ENCODE data around the gene EIF4E1B.

The EIF4E1B gene

GRCh38 chr5:176660530-176660859 lies 30.0 kb downstream of the EIF4E1B start:
- no peak for DNase-seq (ENCODE audit: low read depth)
- Histone ChIP-seq H3K36me3 (ENCODE audit: control insufficient read depth, insufficient read depth, low read length, severe bottlenecking) (peaks cover 16% of the 10 kb centered on the region), H3K27me3 (replicated peaks; ENCODE audit: control insufficient read depth, insufficient read depth, low read length) (peaks cover 28% of the 10 kb centered on the region), H3K9ac (ENCODE audit: low read length) (no peak overlapping the region), H3K4me3 (ENCODE audit: low read length) (no peak overlapping the region), H3K4me1 (ENCODE audit: control insufficient read depth, insufficient read depth, low read length) (peaks cover 26% of the 10 kb centered on the region), H3K9me3 (ENCODE audit: control insufficient read depth, low read length) (no peaks in the 10 kb centered on the region)

- Histone ChIP-seq H3K4me3 (ENCODE audit: low read length) (no peak overlapping the region), H3K4me1 (ENCODE audit: control insufficient read depth, insufficient read depth, low read length) (peaks cover 26% of the 10 kb centered on the region), H3K36me3 (ENCODE audit: control insufficient read depth, insufficient read depth, low read length, severe bottlenecking) (peaks cover 11% of the 10 kb centered on the region), H3K27me3 (replicated peaks; ENCODE audit: control insufficient read depth, insufficient read depth, low read length) (peaks cover 33% of the 10 kb centered on the region), H3K9ac (ENCODE audit: low read length) (no peak overlapping the region), H3K9me3 (ENCODE audit: control insufficient read depth, low read length) (no peaks in the 10 kb centered on the region)
- DNase-seq (ENCODE audit: low read depth): peak; percentile 89
These were observed 30.6 kb downstream of the EIF4E1B start for GRCh38 chr5:176660860-176661641.

GRCh38 chr5:176661676-176662075 lies 31.2 kb downstream of the EIF4E1B start:
- peaks cover 10% of the 10 kb centered on the region for H3K36me3 ChIP-seq (ENCODE audit: control insufficient read depth, insufficient read depth, low read length, severe bottlenecking)
- peaks cover 34% of the 10 kb centered on the region for H3K27me3 ChIP-seq (replicated peaks; ENCODE audit: control insufficient read depth, insufficient read depth, low read length)
- peaks cover 26% of the 10 kb centered on the region for H3K4me1 ChIP-seq (ENCODE audit: control insufficient read depth, insufficient read depth, low read length)

GRCh38 chr5:176662371-176663333 lies 32.2 kb downstream of the EIF4E1B start:
- Histone ChIP-seq H3K9me3 (ENCODE audit: control insufficient read depth, low read length) (peaks cover 3% of the 10 kb centered on the region), H3K4me1 (ENCODE audit: control insufficient read depth, insufficient read depth, low read length) (peaks cover 26% of the 10 kb centered on the region), H3K27me3 (replicated peaks; ENCODE audit: control insufficient read depth, insufficient read depth, low read length) (peaks cover 37% of the 10 kb centered on the region), H3K4me3 (ENCODE audit: low read length) (no peak overlapping the region), H3K36me3 (ENCODE audit: control insufficient read depth, insufficient read depth, low read length, severe bottlenecking) (peaks cover under 1% of the 10 kb centered on the region), H3K9ac (ENCODE audit: low read length) (no peak overlapping the region)
- DNase-seq (ENCODE audit: low read depth): no peak

More at GRCh38 chr5:176661676-176662075, 31.2 kb downstream of the EIF4E1B start:
- H3K4me3 ChIP-seq (ENCODE audit: low read length): no peak overlapping the region
- DNase-seq (ENCODE audit: low read depth): no peak
- H3K9me3 ChIP-seq (ENCODE audit: control insufficient read depth, low read length): no peaks in the 10 kb centered on the region
- no peak overlapping the region for H3K9ac ChIP-seq (ENCODE audit: low read length)

- Histone ChIP-seq H3K36me3 (ENCODE audit: control insufficient read depth, insufficient read depth, low read length, severe bottlenecking) (no peaks in the 10 kb centered on the region), H3K4me1 (ENCODE audit: control insufficient read depth, insufficient read depth, low read length) (peaks cover 21% of the 10 kb centered on the region), H3K27me3 (replicated peaks; ENCODE audit: control insufficient read depth, insufficient read depth, low read length) (peaks cover 46% of the 10 kb centered on the region), H3K4me3 (ENCODE audit: low read length) (no peak overlapping the region), H3K9ac (ENCODE audit: low read length) (no peak overlapping the region), H3K9me3 (ENCODE audit: control insufficient read depth, low read length) (peaks cover 3% of the 10 kb centered on the region)
- DNase-seq (ENCODE audit: low read depth): no peak
These were observed 33.1 kb downstream of the EIF4E1B start for GRCh38 chr5:176663566-176663965.

- no peak for DNase-seq (ENCODE audit: low read depth)
- Histone ChIP-seq H3K27me3 (replicated peaks; ENCODE audit: control insufficient read depth, insufficient read depth, low read length) (peaks cover 55% of the 10 kb centered on the region), H3K4me1 (ENCODE audit: control insufficient read depth, insufficient read depth, low read length) (peaks cover 12% of the 10 kb centered on the region), H3K9me3 (ENCODE audit: control insufficient read depth, low read length) (peaks cover 3% of the 10 kb centered on the region), H3K4me3 (ENCODE audit: low read length) (no peak overlapping the region), H3K36me3 (ENCODE audit: control insufficient read depth, insufficient read depth, low read length, severe bottlenecking) (no peaks in the 10 kb centered on the region), H3K9ac (ENCODE audit: low read length) (no peak overlapping the region)
These were observed 34.0 kb downstream of the EIF4E1B start for GRCh38 chr5:176664479-176664878.

- Histone ChIP-seq H3K9me3 (ENCODE audit: control insufficient read depth, low read length) (peaks cover 3% of the 10 kb centered on the region), H3K4me3 (ENCODE audit: low read length) (no peak overlapping the region), H3K27me3 (replicated peaks; ENCODE audit: control insufficient read depth, insufficient read depth, low read length) (peaks cover 59% of the 10 kb centered on the region), H3K9ac (ENCODE audit: low read length) (no peak overlapping the region), H3K4me1 (ENCODE audit: control insufficient read depth, insufficient read depth, low read length) (peaks cover 11% of the 10 kb centered on the region), H3K36me3 (ENCODE audit: control insufficient read depth, insufficient read depth, low read length, severe bottlenecking) (no peaks in the 10 kb centered on the region)
- DNase-seq (ENCODE audit: low read depth): no peak
These were observed 34.4 kb downstream of the EIF4E1B start for GRCh38 chr5:176664886-176665285.

- no peaks in the 10 kb centered on the region for H3K36me3 ChIP-seq (ENCODE audit: control insufficient read depth, insufficient read depth, low read length, severe bottlenecking)
- H3K4me3 ChIP-seq (ENCODE audit: low read length): no peak overlapping the region
- no peak overlapping the region for H3K9ac ChIP-seq (ENCODE audit: low read length)
- DNase-seq (ENCODE audit: low read depth): no peak
- H3K9me3 ChIP-seq (ENCODE audit: control insufficient read depth, low read length): peaks cover 3% of the 10 kb centered on the region
- H3K4me1 ChIP-seq (ENCODE audit: control insufficient read depth, insufficient read depth, low read length): peaks cover 11% of the 10 kb centered on the region
- peaks cover 65% of the 10 kb centered on the region for H3K27me3 ChIP-seq (replicated peaks; ENCODE audit: control insufficient read depth, insufficient read depth, low read length)
These were observed 35.0 kb downstream of the EIF4E1B start for GRCh38 chr5:176665517-176665916.

- Histone ChIP-seq H3K36me3 (ENCODE audit: control insufficient read depth, insufficient read depth, low read length, severe bottlenecking) (no peaks in the 10 kb centered on the region), H3K27me3 (replicated peaks; ENCODE audit: control insufficient read depth, insufficient read depth, low read length) (peaks cover 78% of the 10 kb centered on the region), H3K9ac (ENCODE audit: low read length) (no peak overlapping the region), H3K9me3 (ENCODE audit: control insufficient read depth, low read length) (peaks cover 3% of the 10 kb centered on the region), H3K4me1 (ENCODE audit: control insufficient read depth, insufficient read depth, low read length) (peaks cover 8% of the 10 kb centered on the region), H3K4me3 (ENCODE audit: low read length) (no peak overlapping the region)
- no peak for DNase-seq (ENCODE audit: low read depth)
These were observed 37.2 kb downstream of the EIF4E1B start for GRCh38 chr5:176667637-176668036.

GRCh38 chr5:176670449-176670848 lies 40.0 kb downstream of the EIF4E1B start:
- no peak for DNase-seq (ENCODE audit: low read depth)
- Histone ChIP-seq H3K27me3 (replicated peaks; ENCODE audit: control insufficient read depth, insufficient read depth, low read length) (peaks cover 59% of the 10 kb centered on the region), H3K9me3 (ENCODE audit: control insufficient read depth, low read length) (peaks cover 3% of the 10 kb centered on the region), H3K9ac (ENCODE audit: low read length) (no peak overlapping the region), H3K4me3 (ENCODE audit: low read length) (no peak overlapping the region), H3K4me1 (ENCODE audit: control insufficient read depth, insufficient read depth, low read length) (no peaks in the 10 kb centered on the region), H3K36me3 (ENCODE audit: control insufficient read depth, insufficient read depth, low read length, severe bottlenecking) (no peaks in the 10 kb centered on the region)

- Histone ChIP-seq H3K9ac (ENCODE audit: low read length) (no peak overlapping the region), H3K9me3 (ENCODE audit: control insufficient read depth, low read length) (peaks cover 3% of the 10 kb centered on the region), H3K27me3 (replicated peaks; ENCODE audit: control insufficient read depth, insufficient read depth, low read length) (peaks cover 52% of the 10 kb centered on the region), H3K4me3 (ENCODE audit: low read length) (no peak overlapping the region), H3K36me3 (ENCODE audit: control insufficient read depth, insufficient read depth, low read length, severe bottlenecking) (no peaks in the 10 kb centered on the region), H3K4me1 (ENCODE audit: control insufficient read depth, insufficient read depth, low read length) (peaks cover 3% of the 10 kb centered on the region)
- DNase-seq (ENCODE audit: low read depth): no peak
These were observed 40.9 kb downstream of the EIF4E1B start for GRCh38 chr5:176671399-176671798.
